HG02981 (cell line): Measurements from ENCODE around the gene PSMB3.
A peak's percentile ranks its signal among the peaks of the same experiment; 100 is the strongest.

ENCODE experiments used
- ATAC-seq: cut with Tn5 transposase; IDR thresholded peaks from one replicate; pipeline ENCODE4 v1.9.1; 2021; ENCODE audit warnings: mild to moderate bottlenecking, moderate library complexity; ENCODE audit not compliant: unreplicated experiment

The PSMB3 gene

GRCh38 chr17:38752308-38753070 is at the start of gene PSMB3:
Gene PSMB3, plus strand, starts transcription at chr17:38752741. Its CDS starts 86 bp downstream, at chr17:38752827.
- ATAC-seq, result peak; percentile 78

- no peak for ATAC-seq
Measured at GRCh38 chr17:38702916-38703741, 49.4 kb upstream of the PSMB3 start.

DNA sequence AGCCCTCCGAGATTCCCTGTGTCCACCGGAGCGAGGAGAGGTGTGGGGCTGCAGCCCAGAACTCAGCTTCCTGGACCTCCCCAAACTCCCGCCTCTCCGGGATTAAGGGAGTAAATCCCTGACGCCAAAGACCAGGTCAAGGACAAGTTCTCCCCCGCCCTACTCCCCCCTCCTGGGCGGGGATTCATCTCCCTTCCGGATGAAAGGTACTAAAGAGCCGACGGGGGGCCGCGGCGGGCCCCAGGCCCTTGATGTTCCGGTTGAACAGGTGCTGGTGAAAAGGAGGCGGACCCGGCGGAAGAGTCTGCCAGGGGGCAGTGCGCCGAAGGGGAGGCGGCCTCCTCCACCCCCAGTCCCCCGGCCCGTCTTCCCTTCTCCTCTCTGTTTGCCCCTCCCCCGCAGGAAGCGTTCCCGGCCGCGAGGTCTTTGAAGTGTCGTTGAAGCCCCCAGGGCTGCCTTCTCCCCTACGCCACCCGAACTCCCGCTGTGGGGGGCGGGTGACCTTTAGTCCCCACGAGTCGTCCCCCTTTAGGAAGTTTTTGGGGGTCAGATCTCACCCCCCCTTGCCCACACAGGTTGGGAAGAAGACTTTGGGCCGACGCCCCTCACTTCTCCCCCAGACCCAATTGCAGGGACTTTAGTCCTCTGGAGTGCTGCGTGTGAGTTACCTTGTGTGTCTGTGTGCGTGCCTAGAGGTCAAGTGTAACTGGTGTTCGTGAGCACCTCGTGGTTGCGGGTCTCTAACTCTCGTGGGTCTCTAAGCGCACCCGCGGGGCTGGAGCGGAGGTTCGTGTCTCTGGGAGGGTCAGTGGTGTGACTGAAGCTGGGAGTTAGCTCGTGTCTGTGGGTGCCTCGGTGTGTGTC is 48.6 kb upstream of the PSMB3 start:
- no peak for ATAC-seq

- no peak for ATAC-seq
Measured at GRCh38 chr17:38704606-38705522, 47.7 kb upstream of the PSMB3 start, which contains the start of gene MLLT6. Gene MLLT6, plus strand, starts transcription at chr17:38705273. Its CDS starts 360 bp downstream, at chr17:38705633.

GRCh38 chr17:38705523-38705802 is 47.1 kb upstream of the PSMB3 start:
- ATAC-seq, result no peak

GRCh38 chr17:38705803-38706504 is 46.6 kb upstream of the PSMB3 start:
- no peak for ATAC-seq

GRCh38 chr17:38706505-38707216 is 45.9 kb upstream of the PSMB3 start:
- no peak for ATAC-seq

- no peak for ATAC-seq
Measured at GRCh38 chr17:38707678-38708351, 44.7 kb upstream of the PSMB3 start.

GRCh38 chr17:38709104-38709820 is 43.3 kb upstream of the PSMB3 start:
- no peak for ATAC-seq

DNA sequence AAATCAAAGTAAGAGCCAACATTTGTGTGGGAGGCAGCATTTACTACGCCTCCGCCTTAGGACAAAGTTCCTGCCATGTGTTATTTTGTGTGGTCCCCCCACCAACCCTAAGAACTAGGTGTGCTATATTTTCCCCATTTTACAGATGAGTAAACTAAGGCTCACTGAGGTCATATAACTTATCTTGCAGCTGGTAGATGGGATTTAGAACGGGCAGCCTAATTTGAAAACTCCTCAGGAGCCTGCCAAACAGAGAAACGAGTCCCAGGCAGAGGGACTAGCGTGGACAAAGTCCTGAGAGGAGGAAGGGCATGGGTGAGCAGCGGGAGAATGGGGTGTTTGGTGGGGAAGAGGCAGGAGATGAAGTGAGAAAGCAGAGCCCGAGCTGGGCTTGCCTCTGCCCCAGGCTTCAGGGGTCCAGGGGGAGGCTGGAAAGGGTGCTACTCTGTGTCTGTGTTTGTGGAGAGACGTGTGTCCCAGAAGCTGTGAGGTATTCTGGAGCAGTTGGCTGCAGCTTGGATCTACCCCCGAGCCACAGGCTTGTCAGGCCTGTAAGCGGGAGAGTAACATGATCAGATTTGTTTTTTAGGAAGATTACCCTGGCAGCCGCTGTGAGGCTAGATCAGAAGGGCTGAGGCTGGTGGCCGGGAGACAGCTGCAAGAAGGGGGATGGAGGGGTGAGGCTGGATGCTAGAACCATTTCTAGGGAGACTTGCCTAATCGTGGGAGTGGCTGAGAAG is 42.5 kb upstream of the PSMB3 start:
- no peak for ATAC-seq

- ATAC-seq, result no peak
Measured at GRCh38 chr17:38710604-38710962, 42.0 kb upstream of the PSMB3 start.

- no peak for ATAC-seq
Measured at GRCh38 chr17:38710985-38711384, 41.6 kb upstream of the PSMB3 start.

DNA sequence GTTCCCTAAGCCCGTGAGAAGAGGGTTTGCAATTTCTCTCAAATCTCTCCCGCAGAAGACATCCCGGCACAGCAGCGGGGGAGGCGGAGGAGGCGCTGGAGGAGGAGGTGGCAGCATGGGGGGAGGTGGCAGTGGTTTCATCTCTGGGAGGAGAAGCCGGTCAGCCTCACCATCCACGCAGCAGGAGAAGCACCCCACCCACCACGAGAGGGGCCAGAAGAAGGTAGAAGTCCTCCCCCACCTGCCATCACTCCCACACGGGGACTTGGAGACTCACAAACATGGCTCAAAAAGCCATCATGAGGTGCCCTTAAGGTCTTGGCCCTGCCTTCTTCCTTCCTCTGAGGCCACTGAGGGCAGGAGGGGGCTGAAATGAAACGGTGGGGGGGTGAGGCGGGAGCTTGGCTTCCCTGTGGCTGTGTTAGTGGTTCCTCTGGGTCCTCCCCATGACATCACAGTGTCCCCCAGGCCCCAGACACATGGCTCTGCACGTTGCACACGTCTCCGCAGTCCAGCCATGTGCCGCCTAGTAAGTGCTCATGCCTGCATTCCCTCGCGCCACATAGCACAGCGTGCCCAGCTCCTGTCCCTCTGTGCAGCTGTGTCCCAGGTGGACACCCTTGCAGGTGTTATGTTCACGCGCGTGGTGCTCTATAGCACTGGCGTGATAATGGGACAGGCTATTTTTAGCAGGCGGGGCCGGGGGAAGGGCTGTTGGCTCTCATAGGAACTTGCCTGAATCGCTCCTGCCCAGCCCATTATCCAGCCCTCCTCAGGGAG is 40.6 kb upstream of the PSMB3 start:
- no peak for ATAC-seq

DNA sequence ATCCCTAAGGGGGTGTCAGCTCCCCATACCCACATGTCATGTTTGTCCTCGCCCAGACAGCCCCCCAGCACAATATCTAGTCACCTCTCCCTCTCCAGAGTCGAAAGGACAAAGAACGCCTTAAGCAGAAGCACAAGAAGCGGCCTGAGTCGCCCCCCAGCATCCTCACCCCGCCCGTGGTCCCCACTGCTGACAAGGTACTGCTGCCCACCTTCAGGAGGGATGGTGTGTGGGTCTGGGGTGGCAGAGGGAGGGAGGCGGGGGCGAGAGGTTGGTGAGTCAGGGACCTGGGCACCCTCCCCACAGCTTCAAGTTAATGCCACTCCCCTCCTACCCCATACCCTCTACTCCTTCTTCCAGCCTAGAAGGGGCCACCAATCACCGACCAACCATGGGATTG is 39.9 kb upstream of the PSMB3 start:
- no peak for ATAC-seq

DNA sequence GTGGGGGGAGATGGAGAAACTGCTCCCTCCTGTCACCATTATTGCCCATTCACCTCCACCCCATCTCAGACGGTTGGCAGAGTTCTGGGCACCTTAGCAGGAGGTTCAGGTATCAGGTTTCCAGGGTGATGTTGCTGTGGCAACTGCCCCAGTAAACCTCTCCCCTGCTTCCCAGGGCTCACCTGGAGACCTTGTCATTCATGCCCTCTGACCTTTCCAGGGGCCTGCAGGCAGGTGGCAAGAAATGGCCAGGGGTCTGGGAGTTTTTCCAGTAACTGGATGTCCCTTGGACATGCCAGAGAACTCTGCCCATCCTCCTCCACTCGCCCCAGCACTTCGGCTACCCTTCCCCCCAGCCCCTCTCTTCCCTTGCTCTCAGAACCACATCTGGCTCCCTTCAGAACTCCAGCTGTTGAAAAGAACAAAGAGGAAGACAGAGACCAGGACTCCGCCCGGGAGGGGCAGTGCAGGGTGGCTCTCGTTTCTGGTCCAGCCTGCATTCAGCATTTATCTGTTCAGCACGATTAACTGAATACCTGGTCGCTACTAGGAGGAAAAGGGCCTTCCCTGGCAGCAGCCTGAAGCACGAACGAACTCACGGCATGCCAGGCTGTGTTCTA is 39.0 kb upstream of the PSMB3 start:
- no peak for ATAC-seq
